NCI-H748 treated with DMSO at 0.1 percent for 48 hours (cell line): ENCODE results near the gene ZC3H7A.

Experiments
- DNase-seq: peaks from one replicate; lab custom pipeline; 2025; lab: John Stamatoyannopoulos, UW

Gene ZC3H7A

GRCh38 chr16:11735787-11736186 is 61.3 kb downstream of the ZC3H7A start:
- no peak for DNase-seq

- DNase-seq = no peak
Measured at GRCh38 chr16:11734653-11735043, 62.4 kb downstream of the ZC3H7A start.

- DNase-seq = no peak
Measured at GRCh38 chr16:11734025-11734652, 62.9 kb downstream of the ZC3H7A start.

GRCh38 chr16:11731222-11731621 is 65.8 kb downstream of the ZC3H7A start:
- DNase-seq = no peak

GRCh38 chr16:11729787-11730186 is 67.3 kb downstream of the ZC3H7A start:
- DNase-seq = no peak

GRCh38 chr16:11727796-11728543 is 69.1 kb downstream of the ZC3H7A start:
- no peak for DNase-seq

GRCh38 chr16:11726008-11726407 is 71.0 kb downstream of the ZC3H7A start:
- DNase-seq = no peak

- no peak for DNase-seq
Measured at GRCh38 chr16:11725457-11725856, 71.6 kb downstream of the ZC3H7A start.

- no peak for DNase-seq
Measured at GRCh38 chr16:11722468-11722808, 74.6 kb downstream of the ZC3H7A start.

GRCh38 chr16:11721781-11722467 is 75.1 kb downstream of the ZC3H7A start:
- no peak for DNase-seq

- no peak for DNase-seq
Measured at GRCh38 chr16:11719762-11720161, 77.3 kb downstream of the ZC3H7A start.

GRCh38 chr16:11719171-11719570 is 77.9 kb downstream of the ZC3H7A start:
- no peak for DNase-seq

- DNase-seq = no peak
Measured at GRCh38 chr16:11717811-11718210, 79.2 kb downstream of the ZC3H7A start.

GRCh38 chr16:11716336-11716735 is 80.7 kb downstream of the ZC3H7A start:
- no peak for DNase-seq

- no peak for DNase-seq
Measured at GRCh38 chr16:11715246-11715947, 81.7 kb downstream of the ZC3H7A start.

GRCh38 chr16:11712122-11712521 is 84.9 kb downstream of the ZC3H7A start:
- DNase-seq = no peak

GRCh38 chr16:11711662-11712061 is 85.4 kb downstream of the ZC3H7A start:
- no peak for DNase-seq

- DNase-seq = no peak
Measured at GRCh38 chr16:11708421-11708820, 88.6 kb downstream of the ZC3H7A start.

GRCh38 chr16:11707679-11708197 is 89.3 kb downstream of the ZC3H7A start:
- DNase-seq = no peak

- DNase-seq = no peak
Measured at GRCh38 chr16:11706180-11706742, 90.8 kb downstream of the ZC3H7A start.

- no peak for DNase-seq
Measured at GRCh38 chr16:11705311-11706025, 91.6 kb downstream of the ZC3H7A start.
